ENCODE results near the gene GRIK5.
A peak's percentile ranks its signal among the peaks of the same experiment; 100 is the strongest.

Gene GRIK5

DNA sequence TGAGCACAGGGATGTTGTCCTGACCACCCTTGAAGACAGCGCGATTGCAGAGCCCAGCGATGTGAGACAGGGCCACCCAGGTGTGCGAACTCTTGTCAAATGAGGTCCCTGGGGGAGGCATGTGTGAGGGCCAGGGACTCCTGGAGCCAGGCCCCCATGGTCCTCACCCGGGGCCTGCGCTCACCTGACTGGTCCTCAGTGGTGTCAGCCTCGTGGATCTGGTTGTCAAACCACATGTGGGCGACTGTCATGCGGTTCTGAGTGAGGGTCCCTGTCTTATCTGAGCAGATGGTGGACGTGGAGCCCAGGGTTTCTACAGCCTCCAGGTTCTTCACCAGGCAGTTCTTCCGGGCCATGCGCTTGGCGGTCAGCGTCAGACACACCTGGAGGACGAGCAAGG lies 88.3 kb downstream of the GRIK5 start:
- DNase-seq, result no peak

DNA sequence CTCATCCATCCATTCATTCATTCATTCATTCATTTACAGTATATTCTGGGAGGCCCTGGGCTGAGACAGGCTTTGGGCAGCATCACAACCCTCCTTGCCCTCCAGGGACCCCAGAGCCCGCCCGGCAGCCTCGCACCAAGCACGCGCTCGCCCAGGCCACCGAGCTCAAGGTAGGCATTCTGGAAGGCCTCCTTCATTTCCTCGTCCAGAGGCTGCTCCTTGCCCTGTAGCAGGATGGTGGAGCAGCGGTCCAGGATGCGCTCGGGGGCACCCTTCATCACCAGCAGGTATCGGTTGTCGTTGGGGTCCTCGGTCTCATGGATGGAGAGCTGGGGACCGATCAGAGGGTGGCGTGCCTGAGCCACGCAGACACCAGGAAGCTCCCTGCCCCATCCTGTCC lies 91.5 kb downstream of the GRIK5 start:
- DNase-seq, result no peak

DNA sequence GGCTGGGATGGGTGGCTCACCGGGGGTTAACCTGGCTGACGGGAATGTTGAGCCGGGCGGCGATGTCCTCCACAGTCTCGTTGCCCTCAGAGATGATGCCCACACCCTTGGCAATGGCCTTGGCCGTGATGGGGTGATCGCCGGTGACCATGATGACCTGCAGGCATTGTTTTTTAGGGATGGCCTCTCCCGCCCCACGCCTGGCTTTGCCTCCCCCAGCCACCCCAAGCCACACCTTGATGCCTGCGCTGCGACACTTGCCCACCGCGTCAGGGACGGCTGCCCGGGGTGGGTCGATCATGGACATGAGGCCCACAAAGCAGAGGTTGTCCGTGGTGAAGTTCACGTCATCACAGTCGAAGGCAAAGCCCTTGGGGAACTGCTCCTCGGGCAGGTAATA lies 92.1 kb downstream of the GRIK5 start:
- no peak for DNase-seq

DNA sequence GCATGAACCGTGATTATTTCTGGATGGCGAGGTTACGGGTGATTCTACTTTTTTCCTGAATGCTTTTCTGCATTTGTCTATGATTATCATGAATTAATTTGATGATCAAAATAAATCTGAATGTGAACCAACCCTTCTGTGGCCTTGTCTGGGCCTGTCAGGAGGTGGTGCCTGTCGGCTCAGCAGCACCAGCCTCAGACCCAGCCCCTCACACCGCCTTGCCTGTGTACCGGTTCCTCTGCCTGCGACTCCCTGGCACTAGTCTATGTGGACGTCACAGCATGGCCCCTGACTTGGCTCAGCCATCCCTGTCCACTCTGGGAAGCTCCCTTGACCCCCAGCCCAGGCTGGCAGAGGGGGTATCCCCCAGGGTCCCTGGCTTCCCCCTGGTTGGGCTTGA lies 95.4 kb downstream of the GRIK5 start:
- no peak for DNase-seq

DNA sequence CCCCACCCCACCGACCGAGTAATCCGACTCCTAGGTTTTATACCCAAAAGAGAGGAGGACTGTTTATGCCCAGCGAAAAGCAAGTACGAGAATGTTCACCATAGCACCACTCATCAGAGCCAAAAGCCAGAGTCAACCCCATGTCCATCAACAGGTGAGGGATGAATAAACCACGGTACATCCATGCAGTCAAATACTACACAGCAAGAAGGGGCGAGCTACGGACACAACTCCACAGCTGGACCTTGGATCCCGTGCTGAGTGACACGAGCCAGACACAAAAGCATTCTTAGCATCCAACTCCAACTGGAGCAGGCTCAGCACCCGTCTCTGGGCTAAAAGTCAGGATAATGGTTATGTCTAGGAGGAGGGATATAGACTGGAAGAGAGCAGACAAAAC lies 98.6 kb downstream of the GRIK5 start:
- DNase-seq, result no peak

DNA sequence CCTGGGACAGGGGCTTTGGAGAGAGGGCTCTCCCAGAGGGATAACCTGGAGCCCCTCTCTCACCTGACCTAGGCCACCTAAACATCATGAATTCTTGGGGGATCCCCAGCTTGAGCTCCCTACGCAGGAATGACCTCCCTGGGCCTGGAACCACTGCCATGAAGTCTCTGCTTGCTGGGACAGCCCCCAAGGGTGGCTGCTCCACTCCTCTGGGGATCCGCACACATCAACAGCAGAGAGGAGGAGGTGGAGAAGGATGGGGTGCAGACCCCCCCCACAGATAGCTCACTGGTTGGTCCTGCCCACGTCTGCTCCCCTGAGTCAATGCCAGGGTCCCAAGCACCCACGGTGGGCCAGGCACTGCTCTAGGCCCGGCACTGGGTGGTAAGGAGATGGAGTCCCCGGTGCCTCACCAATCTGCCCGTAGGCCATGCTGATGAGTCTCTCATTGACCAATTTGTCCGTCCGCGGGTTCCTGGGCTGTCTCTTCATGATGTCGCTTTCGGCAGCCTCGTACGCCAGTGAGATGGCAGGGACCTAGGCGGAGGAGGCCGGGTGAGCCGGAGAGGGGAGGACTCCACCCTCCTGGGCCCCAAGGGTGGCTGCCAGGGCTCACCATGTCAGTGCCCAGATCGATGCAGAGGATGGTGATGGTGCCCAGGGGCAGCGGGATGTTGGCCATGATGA lies 100.1 kb downstream of the GRIK5 start:
- DNase-seq, result no peak

DNA sequence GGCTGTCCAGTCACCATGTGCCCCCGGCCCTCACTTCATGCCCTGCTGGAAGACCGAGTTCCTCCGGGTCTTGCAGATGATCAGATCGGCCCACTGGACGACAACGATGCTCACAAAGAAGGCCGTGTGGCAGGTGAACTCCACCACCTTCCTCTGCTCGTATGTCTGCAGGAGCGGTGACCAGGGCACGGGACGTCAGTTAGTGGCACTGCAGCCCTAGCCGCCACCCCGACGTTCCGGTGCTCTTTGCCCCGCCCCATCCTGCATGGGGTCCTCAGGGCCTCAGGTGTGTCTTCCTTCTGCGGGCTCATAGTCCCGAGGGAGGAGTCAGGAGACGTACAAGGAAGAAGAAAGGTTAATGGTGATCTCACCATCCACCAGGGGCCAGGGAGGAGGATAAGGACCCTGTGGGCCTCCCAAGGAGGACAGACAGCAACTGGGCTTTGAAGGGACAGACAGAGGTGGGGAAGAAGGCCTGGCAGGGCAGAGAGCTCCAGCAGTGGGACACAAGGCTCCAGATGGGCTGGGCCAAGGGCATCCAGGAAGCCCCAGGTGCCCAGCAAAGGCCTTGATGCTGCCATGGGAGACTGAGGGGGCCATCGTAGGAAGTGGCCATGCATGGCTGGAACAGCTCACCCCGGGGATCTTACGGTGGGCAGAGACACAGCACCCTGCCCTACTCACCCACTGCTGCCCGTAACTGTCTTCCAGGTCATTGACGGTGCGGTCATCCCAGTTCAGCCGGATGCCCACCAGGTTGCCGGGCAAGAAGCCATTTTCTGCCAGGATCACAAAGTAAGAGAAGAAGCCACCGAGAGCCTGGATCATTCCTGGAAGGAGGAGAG lies 101.0 kb downstream of the GRIK5 start:
- DNase-seq, result no peak

DNA sequence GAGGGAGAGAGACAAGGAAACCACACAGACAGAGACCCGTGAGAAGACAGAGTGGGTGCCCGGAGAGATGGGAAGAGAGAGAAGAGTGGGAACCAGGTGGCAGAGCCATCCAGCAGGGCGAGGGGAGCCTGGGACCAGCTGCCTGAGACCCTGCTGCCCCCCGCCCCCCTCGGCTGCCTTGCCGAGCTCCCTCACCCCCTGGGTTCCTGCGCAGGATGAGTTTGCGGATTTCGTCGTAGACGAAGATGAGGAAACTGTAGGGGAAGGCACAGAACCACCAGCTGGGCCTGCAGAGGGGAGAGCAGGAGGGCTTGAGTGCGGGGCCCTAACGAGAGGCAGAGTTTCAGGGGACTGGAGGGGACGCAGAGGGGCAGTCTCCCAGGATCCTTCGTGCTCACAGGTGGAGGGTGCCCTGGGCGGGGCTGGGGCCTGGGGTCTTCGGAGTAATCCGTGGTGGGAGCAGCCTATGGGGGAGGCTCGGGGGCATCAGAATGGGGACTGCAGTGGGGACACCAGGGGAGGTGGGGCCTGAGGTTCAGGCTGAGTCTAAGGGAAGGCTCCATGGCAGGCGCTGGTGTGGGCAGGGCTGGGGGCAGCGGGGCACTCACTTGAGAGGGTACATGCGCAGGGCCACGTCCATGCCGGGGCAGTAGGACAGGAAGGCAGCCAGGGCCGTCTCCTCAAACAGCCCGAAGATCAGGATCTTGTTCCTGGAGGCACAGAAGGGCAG lies 102.8 kb downstream of the GRIK5 start:
- DNase-seq, result no peak

DNA sequence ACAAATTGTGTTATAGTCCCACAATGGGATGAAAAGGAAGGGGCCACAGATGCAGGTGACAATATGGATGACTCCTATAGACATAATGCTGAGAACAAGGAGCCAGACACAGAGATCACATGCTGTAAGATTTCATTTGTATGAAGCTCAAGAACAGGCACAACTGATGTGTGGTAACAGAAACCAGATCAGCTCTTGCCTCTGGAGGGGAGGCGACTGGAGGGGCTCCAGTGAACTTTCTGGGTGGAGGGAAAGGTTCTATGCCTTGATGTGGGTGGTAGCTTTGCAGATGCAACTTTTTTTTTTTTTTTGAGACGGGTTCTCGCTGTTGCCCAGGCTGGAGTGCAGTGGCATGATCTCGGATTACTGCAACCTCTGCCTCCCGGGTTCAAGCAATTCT lies 104.9 kb downstream of the GRIK5 start:
- DNase-seq, result no peak

DNA sequence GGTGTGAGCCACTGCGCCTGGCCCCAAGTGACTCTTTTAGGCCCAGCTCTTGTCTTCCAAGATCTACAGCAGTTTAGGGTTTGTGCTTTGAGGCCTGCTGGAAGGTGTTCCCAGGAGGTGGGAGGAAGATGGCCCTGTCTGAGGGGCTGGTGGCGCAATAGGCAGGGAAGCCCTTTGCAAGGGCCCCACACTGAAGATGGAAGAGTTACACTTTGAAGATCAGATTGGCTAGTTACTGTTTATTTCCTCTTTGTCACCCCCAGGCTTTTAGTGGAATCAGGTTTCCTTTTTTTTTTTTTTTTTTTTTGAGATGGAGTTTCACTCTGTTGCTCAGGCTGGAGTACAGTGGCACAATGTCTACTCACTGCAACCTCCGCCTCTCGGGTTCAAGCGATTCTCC lies 109.0 kb downstream of the GRIK5 start:
- DNase-seq, result no peak

DNA sequence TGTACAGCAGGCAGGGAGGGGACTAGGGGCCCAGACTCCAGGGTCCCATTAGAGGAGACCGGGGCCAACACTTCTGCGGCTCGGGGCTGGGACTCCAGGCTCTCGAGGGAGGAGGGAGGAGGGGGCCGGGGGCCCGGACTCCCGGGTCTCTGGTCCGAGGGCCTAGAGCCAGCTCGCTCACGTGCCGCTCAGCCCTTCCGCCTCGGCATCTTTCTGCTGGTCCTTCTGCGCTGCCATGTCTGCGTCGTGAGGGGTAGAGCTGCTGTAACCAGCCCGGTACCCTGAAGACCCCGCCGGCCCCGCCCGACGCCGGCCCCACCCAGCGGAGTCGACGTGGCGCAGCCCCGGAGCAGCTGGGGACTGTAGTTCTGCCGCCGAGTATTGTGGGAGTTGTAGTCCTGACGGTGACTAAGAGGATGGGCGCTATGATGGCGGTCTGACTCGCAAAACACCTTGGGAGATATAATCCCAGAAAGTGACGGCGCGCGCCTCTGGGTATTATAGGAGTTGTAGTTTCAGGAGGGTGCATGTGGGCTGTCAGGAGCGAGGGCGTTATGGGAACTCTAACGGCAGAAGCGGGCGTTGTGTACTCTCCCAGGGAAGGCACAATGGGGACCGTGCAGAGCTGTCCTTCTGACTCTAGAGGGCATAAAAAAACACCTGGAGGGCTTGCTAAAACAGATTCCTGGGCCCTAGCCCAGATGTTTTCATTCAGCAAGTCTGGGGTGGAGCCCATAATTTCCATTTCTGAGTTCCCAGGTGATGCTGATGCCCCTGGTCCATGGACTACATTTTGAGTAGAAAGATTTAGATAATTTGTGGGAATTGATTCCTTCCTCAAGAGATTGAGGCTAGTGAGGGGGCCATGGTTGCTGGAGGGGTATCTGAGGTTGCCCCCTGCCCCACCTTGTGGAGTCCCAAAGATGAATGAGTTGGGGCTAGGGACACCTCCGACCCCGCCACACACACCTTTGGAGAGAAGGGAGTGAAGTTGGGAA lies 110.7 kb downstream of the GRIK5 start, which contains the start of gene RABAC1:
Gene RABAC1, minus strand, starts transcription at position 266 of the 998 bp plus-strand sequence. Its CDS starts 29 bp downstream, at position 237.
- DNase-seq, result peak; percentile 73 to 89 (median 82)

DNA sequence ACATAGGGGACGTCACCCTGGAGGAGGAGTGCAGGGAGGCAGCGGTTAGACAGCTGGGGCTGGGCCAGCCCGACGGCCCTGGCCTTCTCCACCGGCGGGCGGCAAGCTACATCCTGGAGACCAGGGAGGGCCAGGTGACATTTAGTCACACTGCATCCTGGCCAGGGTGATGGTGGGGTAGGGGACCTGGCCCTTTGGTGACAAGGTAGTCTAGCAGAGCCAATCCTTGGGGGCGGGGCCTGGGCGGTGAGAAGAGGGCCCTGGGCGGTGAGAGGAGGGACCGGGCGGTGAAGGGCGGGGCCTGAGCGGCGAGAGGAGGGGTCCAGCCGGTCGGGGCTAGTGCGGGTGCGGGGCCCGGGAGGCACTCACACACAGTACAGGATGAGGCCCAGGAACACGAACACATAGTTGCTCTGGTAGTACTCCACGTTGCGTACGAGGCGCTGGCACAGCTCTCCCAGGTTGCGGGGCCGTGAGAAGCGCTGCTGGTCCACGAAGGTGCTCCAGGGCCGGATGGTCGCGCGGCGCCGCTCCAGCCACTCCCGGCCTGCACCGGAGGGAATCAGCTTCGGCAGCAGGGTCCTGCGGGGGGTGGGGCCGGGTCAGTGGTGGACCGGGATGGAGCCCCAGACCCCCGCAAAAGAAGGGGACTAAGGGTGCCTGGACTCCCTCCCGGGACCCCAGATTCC lies 111.5 kb downstream of the GRIK5 start:
- peak; percentile 69 to 81 (median 78) for DNase-seq

DNA sequence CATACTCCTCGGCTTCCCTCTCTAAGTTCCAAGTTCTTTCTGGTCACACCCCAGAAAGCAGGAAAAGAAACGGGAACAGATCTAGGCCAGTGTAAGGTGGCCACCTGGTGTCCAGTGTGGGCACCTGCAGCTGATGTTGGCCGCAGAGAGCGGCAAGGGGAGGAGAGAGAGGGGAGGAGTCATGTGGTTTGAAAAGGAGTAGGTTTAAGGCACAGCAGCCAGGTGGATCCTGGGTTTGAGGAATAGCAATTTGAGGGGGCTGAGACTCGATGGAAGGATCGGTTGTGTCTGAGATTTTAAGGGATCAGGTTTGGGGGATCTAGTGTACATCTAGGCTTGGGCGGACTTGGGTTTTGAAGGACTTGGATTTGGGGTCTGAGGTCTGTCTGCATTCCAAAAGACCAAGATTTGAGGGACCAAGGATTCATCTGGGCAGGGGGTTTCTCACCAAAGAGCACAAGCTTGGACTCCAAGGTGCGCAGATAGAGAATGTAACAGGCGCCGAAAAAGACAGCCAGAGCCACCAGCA lies 112.1 kb downstream of the GRIK5 start:
- DNase-seq, result peak in 1 of 5 donors; percentile 65

DNA sequence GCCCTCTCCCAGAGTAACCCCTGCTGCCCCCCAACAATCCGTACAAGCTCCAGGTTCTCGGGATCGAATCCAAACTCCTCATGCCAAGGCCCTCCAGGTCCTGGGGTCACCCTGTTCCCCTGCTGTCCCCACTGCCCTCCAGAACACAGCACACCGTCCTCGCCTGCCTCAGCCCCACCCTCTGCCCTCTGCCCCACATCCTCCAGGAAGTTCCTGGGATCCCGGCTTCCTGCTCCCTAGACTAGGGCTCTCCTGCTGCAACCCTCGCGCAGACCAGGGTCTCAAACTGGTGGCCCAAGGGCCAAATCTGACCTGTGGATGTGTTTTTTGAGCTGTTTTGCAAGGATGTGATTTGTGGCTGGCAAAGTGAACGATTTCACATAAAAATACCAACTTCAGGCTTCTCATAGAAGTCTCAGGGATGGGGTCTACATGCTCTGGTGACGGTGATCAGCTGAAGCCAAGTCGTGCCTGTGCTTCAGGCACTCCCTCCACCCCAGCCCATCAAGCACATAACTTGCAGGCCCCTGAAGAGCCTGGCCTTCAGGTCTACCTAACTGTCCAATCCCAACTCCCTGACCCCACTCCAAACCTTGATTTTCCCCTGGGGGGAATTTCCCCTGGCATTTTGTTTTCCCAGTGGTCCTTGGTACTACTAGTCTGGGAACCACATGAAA lies 112.7 kb downstream of the GRIK5 start:
- no peak for DNase-seq

DNA sequence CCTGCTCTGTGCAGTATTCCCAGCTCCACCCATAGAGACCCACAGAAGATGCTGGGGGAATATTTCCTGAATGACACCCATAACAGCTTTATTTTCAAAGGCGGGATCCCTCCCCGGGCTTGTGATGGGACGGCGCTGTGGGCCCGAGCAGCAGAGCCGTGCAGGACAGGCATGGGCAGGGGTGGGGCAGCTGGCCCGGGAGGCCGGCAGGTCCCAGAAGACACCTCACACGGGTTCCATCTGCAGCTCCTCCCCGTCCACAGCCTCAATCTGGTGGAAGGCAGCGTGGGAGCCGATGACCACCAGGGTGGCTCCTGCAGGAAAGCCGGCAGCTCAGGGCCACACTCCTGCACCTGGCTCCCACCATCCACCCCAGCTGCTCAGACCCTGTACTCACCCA lies 113.4 kb downstream of the GRIK5 start:
- no peak for DNase-seq

DNA sequence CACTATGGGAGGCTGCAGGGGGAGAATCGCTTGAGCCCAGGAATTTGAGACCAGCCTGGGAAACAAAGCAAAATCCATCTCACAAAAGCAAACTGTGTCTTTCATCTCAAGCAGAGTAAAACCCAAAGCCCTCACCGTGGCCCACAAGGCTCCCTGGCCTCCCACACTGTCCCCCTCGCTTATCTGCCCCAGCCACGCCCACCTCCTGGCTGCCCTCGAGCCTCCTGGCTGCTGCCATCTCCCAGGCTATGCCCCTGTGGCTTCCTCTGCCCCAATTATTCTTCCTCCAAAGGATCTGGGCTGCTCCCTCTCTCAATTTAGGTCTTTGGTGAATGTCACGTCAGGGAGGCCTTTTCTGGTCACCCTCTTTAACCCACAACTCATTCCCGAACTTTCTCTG lies 114.5 kb downstream of the GRIK5 start:
- no peak for DNase-seq

DNA sequence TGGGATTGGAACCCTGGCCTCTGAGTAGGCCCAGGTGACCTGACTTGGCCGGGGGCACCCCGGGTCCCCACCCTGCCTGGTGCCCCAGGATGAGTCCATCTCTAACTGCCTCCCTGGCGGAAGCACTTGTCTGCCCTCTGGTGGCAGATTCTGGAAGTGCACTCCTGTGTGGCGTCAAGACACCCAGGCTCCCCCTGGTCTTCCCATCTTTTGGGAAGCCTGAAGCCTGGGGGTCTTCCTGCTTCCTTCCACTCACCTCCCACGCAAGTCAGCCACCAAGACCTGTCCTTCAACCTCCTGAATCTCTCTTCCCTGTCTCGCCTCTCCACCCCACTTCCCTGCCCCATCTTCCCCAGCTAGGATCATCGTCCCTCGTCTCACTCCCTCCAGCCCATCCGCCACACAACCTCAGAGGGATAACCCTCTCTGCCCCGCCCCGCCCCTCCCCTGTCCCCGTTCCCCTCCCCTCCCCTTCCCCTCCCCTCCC lies 118.3 kb downstream of the GRIK5 start:
- DNase-seq, result peak; percentile 66 to 86 (median 74)

All from T-helper 1 cell (primary cell).